ENCODE measurements around the gene PP2D1.
A peak's percentile ranks its signal among the peaks of the same experiment; 100 is the strongest.
"Not testable (repeated sequence)": the region's sequence is repeated elsewhere in the genome, so short reads cannot be mapped to it uniquely, and the experiment has no call there.

PP2D1 gene, protein sequence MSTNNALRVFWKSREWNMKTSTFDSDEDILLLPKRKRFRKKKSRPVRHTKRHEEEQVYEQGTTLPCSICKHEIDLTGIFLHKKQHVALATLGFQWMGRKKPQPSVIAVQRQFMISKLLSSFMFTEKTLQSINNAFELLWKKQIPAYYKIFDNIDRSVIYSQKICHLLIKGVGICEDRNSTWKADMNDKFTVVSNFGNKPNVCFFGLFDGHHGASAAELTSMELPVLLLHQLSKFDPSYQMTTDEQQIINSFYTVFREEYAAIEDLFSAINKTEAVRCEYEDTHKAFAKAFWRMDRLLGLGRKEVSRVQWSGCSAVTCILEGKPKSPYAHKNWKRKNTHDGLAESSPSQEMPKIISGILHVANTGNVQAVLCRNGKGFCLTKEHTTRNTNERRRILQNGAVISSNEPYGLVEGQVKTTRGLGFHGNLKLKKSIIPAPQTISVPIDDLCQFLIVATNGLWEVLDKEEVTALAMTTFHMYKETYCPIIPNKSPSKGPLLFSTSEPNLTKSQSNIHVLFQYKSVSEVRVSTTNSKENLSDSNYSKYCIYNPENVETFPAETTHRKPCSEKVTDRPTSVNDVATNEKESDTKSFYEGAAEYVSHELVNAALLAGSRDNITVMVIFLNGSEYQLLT

DNA sequence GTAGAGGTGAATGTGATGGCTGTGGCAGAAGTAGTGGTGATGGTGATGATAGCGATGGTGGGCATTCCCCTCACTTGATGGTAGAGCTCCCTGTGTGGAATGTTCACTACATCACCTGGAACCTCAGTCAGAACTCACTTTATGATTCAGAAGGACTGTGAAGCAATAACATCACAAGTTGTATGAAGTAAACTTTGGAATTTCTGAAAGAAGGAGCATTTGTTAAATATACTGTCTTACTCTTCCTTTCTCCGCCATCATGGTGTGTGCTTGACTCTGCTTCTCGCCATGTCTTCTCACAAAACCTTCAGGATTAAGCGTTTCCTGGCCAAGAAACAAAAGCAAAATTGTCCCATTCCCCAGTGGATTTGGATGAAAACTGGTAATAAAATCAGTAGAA lies at the start of gene PP2D1:
Gene PP2D1 (minus strand): TSS at position 101 of the 400 bp plus-strand sequence. CDS start 192 bp downstream, outside the sequence.
- DNase-seq (ENCODE audit: low read depth) = no peak

DNA sequence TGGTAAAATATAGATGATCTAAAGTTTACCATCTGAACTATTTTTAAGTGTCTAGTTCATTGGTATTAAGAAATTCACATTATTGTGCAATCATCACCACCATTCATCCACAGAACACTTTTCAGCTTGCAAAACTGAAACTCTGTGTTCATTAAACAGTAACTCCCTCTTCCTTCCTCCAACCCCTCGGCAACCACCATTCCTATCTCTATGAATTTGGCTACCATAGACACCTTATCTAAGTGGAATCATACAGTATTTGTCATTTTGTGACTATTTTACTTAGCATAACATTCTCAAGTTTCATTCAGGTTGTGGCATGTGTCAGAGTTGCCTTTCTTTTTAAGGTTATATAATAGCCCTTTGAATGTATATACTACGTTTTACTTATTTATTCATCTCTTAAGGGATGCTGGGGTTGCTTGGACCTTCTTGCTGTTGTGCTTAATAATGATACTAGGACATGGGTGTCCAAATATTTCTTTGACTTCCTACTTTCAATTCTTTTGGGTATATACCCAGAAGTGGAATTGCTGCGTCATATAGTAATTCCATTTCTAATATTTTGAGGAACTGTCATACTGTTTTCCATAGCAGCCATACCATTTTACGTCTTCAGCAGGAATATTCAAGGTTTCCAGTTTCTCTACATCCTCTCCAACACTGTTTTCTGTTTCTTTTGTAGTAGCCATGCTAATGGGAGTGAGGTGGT lies 49.1 kb upstream of the PP2D1 start:
- no peak for DNase-seq (ENCODE audit: low read depth)

DNA sequence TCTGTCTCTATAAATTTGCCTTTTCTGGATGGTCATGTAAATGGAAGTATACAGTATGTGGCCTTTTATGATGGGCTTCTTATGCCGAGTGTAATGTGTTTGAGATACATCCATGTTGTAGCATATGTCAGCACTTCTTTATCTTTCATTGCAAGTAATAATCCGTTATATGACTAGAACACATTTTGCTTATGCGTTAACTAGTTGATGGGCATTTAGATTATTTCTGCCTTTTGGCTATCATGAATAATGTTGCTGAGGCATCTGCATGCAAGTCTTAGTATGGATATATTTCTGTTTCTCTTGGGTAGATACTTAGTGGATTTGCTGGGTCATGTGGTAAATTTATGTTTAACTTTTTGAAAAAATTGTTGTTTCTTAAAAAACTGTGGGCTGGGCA lies 47.9 kb upstream of the PP2D1 start:
- DNase-seq (ENCODE audit: low read depth) = no peak

- DNase-seq (ENCODE audit: low read depth) = no peak
Observed at GRCh38 chr3:20057612-20058180, 45.6 kb upstream of the PP2D1 start.

GRCh38 chr3:20056725-20057611 lies 44.9 kb upstream of the PP2D1 start:
- no peak for DNase-seq (ENCODE audit: low read depth)

GRCh38 chr3:20055842-20056241 lies 43.8 kb upstream of the PP2D1 start:
- DNase-seq (ENCODE audit: low read depth) = no peak

- DNase-seq (ENCODE audit: low read depth) = no peak
Observed at GRCh38 chr3:20055020-20055775, 43.1 kb upstream of the PP2D1 start.

GRCh38 chr3:20054549-20054987 lies 42.5 kb upstream of the PP2D1 start:
- DNase-seq (ENCODE audit: low read depth) = peak; percentile 42

DNA sequence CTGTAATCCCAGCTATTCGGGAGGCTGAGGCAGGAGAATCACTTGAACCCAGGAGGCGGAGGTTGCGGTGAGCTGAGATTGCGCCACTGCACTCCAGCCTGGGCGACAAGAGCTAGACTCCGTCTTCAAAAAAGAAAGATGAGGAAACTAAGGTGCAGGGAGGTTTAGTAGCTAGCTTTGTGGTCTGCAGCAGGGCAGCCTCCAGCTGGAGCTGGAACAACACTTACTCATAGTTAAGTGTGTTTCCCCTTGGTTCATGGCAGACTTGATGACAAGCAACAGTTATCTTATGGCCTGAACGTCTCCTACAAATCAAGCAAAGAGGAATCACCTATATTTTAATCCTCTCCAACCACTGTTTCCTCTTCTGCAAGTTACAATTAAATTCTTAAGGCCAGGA lies 40.8 kb upstream of the PP2D1 start:
- DNase-seq (ENCODE audit: low read depth) = no peak

DNA sequence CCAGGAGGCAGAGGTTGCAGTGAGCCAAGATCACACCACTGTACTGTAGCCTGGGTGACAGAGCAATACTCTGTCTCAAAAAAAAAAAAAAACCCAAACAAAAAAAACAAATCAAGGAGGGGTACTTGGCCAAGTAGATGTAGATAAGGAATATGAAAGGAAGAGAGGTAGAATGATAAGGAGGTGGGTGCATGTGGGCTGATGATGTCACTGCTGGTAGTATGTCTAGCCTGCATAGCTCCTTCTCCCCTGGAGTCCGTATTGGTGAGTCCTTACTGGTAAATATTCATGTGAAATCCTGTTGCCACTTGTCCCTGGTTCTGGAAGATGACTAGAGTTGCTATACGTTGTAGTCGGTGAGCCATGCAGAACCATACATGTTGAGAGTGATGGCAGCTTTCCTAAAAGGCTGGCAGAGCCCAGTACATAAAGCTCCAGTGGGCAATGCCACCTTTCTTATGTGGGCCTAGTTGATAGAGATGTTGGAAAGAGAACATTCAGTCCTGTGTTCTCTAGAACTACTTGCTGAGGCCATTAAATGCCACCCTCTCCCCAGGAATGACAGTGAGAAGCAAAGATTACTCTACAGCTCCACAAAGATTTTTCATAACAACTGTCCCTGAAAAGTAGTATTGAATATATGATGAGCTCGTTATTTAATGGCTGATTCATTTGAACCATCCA lies 39.2 kb upstream of the PP2D1 start:
- no peak for DNase-seq (ENCODE audit: low read depth)

GRCh38 chr3:20047976-20048883 lies 36.2 kb upstream of the PP2D1 start:
- DNase-seq (ENCODE audit: low read depth) = no peak

DNA sequence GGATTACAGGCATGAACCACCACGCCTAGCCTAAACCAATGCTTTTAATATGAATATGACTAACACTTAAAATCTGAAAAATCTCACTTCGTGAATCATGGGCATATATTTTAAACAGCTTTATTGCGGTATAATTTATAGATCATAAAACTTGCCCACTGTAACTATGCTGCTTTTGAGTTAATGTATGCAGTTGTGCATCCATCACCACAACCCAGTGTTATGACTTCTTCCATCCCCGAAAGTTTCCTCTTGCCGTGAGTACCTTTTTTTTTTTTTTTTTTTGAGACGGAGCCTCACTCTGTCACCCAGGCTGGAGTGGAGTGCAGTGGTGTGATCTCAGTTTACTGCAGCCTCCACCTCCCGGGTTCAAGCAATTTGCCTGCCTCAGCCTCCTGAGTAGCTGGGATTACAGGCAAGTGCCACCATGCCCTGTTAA lies 35.3 kb upstream of the PP2D1 start:
- no peak for DNase-seq (ENCODE audit: low read depth)

DNA sequence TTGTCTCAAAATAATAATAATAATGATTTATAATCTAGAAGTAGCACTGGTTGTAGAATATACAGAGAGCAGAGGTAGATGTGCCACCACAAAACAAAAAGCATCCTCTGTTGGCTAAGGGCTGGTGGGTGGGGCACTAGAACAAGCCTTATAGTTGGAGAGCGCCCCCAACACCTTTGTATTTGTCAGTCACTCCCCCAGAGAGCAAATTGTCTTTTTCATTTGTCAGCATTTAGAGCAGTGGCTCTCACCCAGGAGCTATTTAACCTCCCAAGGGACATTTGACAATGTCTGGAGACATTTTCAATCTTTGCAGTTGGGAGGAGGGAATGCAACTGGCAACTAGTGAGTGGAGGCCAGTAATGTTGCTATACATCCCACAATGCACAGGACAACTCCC lies 34.5 kb upstream of the PP2D1 start:
- no peak for DNase-seq (ENCODE audit: low read depth)

- DNase-seq (ENCODE audit: low read depth) = not testable (repeated sequence)
Observed at GRCh38 chr3:20045141-20045540, 33.1 kb upstream of the PP2D1 start.

DNA sequence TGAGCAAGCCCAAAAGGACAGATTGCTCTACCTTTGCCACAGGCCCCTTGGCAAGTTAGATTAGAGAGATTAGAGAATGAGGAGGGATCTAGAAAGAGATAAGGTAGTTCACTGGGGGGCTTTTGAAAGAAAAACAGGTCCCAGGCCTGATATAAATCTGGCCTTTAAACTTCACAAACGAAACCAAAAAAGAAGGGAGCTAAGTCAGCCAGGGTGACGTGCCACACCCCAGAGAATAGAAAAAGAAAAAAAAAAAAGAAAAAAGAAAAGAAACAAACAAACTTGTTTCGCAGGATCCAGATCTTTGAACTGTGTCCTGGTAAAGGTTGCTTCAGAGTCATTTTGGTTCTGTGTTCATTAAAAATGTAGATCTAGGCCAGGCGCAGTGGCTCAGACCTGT lies 31.8 kb upstream of the PP2D1 start:
- DNase-seq (ENCODE audit: low read depth) = no peak

DNA sequence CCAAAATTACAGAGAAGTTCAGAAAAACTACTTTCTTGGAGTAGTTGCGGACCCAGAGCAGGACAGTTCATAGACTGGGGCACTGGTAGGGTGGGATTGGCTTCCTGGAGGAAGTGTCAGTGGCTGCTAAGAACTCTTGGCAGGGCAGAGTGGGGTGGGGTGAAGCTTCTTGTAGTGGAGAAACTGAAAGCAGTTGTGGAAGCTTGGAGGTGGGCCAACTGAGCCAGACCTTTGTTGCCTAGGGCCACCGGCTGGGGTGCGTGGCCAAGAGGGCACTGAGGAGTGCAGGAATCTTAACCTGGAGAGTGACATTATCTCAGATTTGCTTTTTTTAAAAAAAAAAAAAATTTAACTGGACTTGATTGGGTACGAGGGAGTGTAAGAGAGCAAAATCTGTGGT lies 31.3 kb upstream of the PP2D1 start:
- no peak for DNase-seq (ENCODE audit: low read depth)

DNA sequence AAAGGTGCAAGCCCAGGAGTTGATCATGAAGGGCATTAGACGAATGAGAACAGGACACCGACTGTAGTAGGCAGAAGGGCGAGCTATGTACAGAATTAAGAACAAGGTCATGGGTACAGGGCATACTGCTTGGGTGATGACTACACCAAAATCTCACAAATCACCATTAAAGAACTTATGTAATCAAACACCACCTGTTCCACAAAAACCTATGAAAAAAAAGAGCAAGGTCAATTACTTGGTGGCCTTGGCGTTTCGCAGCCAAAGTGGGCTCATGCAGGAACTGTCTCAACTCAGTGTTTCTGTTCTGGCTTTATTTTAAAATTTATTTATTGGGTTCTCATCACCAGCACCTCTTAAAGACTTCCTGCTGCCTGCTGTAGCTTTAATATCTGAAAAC lies 30.3 kb upstream of the PP2D1 start:
- DNase-seq (ENCODE audit: low read depth) = no peak

GRCh38 chr3:20041197-20041780 lies 29.2 kb upstream of the PP2D1 start:
- peak; percentile 58 for DNase-seq (ENCODE audit: low read depth)
